Measurements from ENCODE around the gene CHST10.

DNA sequence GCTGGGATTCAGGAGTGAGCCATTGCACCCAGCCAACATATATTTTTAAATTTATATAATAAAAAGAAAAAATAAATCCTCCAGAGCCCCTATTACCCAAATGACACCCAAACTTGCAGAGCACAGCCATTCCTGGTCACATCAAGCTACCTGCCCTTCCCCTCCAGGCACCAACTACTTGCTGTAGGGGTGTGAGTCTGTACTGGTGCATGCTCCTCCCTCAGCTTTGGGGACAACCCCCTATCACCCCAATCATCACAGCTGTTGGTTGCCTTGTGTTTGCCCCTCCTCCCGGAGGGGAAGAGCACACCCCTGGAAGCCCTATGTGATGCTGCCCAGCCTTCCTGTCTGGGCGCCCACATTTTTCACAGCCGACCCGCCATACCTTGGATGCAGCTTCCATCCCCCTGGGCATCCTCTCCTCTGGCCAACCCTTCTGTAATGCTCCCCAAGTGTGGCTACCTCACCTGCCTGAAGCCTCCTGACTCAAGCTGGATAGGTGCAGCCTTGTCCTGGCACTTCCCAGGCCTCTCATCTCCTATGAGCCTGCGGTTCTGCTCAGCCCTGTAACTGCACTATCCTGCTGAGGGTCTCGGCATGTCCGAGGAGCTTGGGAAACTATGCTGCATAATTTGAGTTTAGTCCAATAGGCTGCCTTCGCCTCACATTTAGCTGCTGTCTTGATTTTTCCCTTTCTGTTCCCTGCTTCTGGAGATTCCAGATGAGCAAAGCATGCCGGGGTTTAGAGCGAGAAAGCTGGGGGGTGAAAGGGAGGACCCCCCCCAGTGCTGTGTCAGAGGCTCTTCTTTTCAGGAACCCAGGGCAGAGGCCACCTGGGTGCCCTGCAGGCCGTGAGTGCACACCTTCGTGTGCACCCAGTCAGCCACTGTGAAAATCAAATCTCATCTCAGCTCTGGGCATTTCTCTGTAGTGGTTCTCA, 27.2 kb downstream of the CHST10 start:
- TF ChIP-seq, protein P1, sequence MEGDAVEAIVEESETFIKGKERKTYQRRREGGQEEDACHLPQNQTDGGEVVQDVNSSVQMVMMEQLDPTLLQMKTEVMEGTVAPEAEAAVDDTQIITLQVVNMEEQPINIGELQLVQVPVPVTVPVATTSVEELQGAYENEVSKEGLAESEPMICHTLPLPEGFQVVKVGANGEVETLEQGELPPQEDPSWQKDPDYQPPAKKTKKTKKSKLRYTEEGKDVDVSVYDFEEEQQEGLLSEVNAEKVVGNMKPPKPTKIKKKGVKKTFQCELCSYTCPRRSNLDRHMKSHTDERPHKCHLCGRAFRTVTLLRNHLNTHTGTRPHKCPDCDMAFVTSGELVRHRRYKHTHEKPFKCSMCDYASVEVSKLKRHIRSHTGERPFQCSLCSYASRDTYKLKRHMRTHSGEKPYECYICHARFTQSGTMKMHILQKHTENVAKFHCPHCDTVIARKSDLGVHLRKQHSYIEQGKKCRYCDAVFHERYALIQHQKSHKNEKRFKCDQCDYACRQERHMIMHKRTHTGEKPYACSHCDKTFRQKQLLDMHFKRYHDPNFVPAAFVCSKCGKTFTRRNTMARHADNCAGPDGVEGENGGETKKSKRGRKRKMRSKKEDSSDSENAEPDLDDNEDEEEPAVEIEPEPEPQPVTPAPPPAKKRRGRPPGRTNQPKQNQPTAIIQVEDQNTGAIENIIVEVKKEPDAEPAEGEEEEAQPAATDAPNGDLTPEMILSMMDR (IDR thresholded peaks at IDR 0.05) = no peak
- TF ChIP-seq EP300 (IDR thresholded peaks at IDR 0.05) (no peak), POLR2A (IDR thresholded peaks at IDR 0.05) (no peak)
